ENCODE results near the gene HECTD4.
"Not testable (repeated sequence)": the region's sequence is repeated elsewhere in the genome, so short reads cannot be mapped to it uniquely, and the experiment has no call there.

Gene HECTD4

DNA sequence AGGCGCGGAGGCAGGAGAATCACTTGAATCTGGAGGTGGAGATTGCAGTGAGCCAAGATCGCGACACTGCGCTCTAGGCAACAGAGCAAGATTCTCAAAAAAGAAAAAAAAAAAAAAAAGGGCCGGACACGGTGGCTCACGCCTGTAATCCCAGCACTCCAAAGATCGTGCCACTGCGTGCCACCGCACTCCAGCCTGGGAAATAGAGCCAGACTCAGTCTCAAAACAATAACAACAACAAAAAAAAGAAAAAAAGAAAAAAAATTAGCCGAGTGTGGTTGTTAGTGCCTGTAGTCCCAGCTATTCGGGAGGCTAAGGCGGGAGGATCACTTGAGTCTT, 27.6 kb upstream of the HECTD4 start:
- H3K27ac ChIP-seq: no peak overlapping the region; the same call in 1 of the 2 replicates
- no peak for TF ChIP-seq ZFX (IDR thresholded peaks at IDR 0.05)
- TF ChIP-seq, protein P1, sequence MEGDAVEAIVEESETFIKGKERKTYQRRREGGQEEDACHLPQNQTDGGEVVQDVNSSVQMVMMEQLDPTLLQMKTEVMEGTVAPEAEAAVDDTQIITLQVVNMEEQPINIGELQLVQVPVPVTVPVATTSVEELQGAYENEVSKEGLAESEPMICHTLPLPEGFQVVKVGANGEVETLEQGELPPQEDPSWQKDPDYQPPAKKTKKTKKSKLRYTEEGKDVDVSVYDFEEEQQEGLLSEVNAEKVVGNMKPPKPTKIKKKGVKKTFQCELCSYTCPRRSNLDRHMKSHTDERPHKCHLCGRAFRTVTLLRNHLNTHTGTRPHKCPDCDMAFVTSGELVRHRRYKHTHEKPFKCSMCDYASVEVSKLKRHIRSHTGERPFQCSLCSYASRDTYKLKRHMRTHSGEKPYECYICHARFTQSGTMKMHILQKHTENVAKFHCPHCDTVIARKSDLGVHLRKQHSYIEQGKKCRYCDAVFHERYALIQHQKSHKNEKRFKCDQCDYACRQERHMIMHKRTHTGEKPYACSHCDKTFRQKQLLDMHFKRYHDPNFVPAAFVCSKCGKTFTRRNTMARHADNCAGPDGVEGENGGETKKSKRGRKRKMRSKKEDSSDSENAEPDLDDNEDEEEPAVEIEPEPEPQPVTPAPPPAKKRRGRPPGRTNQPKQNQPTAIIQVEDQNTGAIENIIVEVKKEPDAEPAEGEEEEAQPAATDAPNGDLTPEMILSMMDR (conservative IDR thresholded peaks at IDR 0.05): no peak

GRCh38 chr12:112409064-112409905, 27.1 kb upstream of the HECTD4 start, which contains the start of gene RPL6:
Gene RPL6, minus strand, starts transcription at chr12:112409605. Its CDS starts 949 bp downstream, at chr12:112408656.
- peak within 1 kb of the TSS; percentile 97 for H3K27ac ChIP-seq
- peak; percentile 48; the same call in 1 of the 2 replicates for TF ChIP-seq ZFX (IDR thresholded peaks at IDR 0.05)
- TF ChIP-seq, protein P1 (conservative IDR thresholded peaks at IDR 0.05): no peak

GRCh38 chr12:112408621-112409020, 26.4 kb upstream of the HECTD4 start:
- no peak for TF ChIP-seq ZFX (IDR thresholded peaks at IDR 0.05)
- TF ChIP-seq, protein P1 (conservative IDR thresholded peaks at IDR 0.05): no peak
- H3K27ac ChIP-seq: peak overlapping the region; percentile 97

GRCh38 chr12:112407683-112408082, 25.5 kb upstream of the HECTD4 start:
- H3K27ac ChIP-seq: not testable (repeated sequence)

DNA sequence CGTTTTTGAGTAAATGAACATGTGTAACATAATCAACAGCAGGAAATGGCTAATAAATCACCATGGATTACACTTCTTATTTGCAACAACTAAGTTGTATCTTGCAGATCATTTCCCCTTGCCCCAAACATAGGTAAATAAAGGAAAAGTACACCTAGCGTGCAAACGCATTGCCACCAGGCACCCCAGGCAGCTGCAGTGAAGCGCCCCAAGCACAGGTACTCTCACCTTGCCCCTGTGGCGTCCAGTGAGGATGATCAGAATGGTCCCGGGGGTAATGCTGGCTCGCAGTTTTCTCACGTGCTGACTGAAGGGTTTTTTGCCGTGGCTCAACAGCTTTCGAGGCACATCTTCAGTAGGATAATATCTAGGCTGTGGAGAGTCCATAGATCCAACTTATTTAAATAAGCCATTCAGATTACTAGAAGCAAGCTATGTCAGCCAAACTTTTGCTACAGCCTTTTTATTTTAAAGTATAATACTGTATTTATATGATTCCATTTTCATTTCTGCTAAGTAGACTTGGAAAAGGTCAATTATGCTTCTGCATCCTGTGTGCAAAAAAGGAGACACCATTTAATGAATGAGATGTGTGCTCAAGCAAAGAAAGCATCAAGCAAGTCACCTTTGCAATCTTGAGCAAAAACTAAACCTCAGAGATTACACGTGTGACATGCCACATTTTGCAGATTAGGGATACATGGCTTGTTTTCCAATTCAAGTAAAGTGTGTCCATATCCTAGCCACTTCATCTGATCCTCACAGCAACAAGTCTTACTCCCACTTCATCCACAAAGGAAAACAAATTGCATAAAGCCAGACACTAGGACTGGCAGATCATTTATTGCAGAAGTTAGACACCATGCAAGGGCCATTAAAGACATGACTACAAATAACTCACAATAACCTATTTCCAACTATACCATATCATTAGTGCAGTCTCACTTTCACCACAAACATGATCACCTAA, 24.6 kb upstream of the HECTD4 start:
- H3K27ac ChIP-seq: no peak overlapping the region
- no peak for TF ChIP-seq ZFX (IDR thresholded peaks at IDR 0.05)
- TF ChIP-seq, protein P1 (conservative IDR thresholded peaks at IDR 0.05): no peak

- no peak overlapping the region for H3K27ac ChIP-seq
- TF ChIP-seq, protein P1 (conservative IDR thresholded peaks at IDR 0.05): no peak
These were observed 19.8 kb upstream of the HECTD4 start for GRCh38 chr12:112401903-112402498.

- TF ChIP-seq, protein P1 (conservative IDR thresholded peaks at IDR 0.05): no peak
- TF ChIP-seq ZFX (IDR thresholded peaks at IDR 0.05): no peak
- H3K27ac ChIP-seq: no peak overlapping the region
These were observed 18.8 kb upstream of the HECTD4 start for GRCh38 chr12:112401054-112401453.
